ENCODE measurements around the gene LMO7. TPM values are rescaled to one million over a fixed set of nuclear protein-coding genes. Genes with fewer than 3 reads are reported as not detected.

Gene LMO7
- total and polyA plus RNA-seq, 2 experiments from 2014 or later: 139 to 232 TPM

DNA sequence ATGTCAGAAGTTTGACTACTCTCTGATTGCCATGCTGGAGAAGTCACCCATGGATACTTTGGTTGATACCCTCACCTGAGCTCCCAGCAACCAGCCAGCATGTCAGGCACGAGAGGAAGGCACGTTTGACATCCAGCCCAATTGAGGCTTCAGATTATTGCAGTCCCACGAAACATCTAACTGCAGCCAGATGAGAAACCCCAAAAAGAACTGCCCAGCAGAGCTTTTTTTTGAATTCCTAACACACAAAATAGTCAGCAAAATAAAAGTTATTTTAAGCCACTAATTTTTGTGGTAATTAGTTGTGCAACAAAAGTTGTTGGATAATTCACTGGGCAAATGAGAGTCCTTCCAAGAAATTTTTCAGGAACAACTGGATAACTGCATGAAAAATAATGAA is 259.0 kb downstream of the LMO7 start:
- H3K4me3 ChIP-seq: no peak overlapping the region
- DNase-seq (ENCODE audit: low read depth in 1 of 2, low spot score in 1 of 2): no peak
- peaks cover 5% of the 10 kb centered on the region for H3K4me1 ChIP-seq (ENCODE audit: low read depth)
- H3K27me3 ChIP-seq: no peaks in the 10 kb centered on the region
- H3K36me3 ChIP-seq: no peaks in the 10 kb centered on the region
- TF ChIP-seq, protein P1, sequence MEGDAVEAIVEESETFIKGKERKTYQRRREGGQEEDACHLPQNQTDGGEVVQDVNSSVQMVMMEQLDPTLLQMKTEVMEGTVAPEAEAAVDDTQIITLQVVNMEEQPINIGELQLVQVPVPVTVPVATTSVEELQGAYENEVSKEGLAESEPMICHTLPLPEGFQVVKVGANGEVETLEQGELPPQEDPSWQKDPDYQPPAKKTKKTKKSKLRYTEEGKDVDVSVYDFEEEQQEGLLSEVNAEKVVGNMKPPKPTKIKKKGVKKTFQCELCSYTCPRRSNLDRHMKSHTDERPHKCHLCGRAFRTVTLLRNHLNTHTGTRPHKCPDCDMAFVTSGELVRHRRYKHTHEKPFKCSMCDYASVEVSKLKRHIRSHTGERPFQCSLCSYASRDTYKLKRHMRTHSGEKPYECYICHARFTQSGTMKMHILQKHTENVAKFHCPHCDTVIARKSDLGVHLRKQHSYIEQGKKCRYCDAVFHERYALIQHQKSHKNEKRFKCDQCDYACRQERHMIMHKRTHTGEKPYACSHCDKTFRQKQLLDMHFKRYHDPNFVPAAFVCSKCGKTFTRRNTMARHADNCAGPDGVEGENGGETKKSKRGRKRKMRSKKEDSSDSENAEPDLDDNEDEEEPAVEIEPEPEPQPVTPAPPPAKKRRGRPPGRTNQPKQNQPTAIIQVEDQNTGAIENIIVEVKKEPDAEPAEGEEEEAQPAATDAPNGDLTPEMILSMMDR (IDR thresholded peaks at IDR 0.05; ENCODE audit: low read depth, low read length): no peak
- no peak overlapping the region for H3K27ac ChIP-seq
- no peaks in the 10 kb centered on the region for H3K9me3 ChIP-seq (ENCODE audit: low read depth)

DNA sequence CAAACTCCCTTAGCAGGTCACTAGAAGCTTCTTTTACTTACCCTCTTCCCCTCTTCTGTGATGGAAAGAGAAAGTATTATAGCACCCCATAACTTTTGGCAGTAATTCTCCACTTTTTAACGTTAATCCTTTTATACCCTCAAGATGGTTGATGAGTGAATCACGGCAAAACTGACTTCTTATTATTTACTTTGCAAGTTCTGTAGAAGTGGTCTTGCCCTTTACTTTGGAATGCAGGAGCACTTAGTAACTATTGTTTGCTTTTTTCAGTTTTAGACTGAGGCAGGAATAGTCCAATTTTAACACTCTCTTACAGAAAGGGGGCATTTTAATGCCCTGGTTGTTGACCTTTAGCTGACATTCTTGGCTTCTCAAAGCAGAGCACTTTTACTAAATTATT is 260.1 kb downstream of the LMO7 start:
- no peak for DNase-seq (ENCODE audit: low read depth in 1 of 2, low spot score in 1 of 2)
- Histone ChIP-seq H3K36me3 (no peaks in the 10 kb centered on the region), H3K27me3 (no peaks in the 10 kb centered on the region), H3K9me3 (ENCODE audit: low read depth) (no peaks in the 10 kb centered on the region), H3K4me3 (no peak overlapping the region), H3K27ac (no peak overlapping the region), H3K4me1 (ENCODE audit: low read depth) (peaks cover 3% of the 10 kb centered on the region)
- TF ChIP-seq, protein P1 (IDR thresholded peaks at IDR 0.05; ENCODE audit: low read depth, low read length): no peak

- Histone ChIP-seq H3K27ac (no peak overlapping the region), H3K4me3 (no peak overlapping the region), H3K9me3 (ENCODE audit: low read depth) (no peaks in the 10 kb centered on the region), H3K36me3 (no peaks in the 10 kb centered on the region), H3K27me3 (no peaks in the 10 kb centered on the region), H3K4me1 (ENCODE audit: low read depth) (peaks cover 13% of the 10 kb centered on the region)
- TF ChIP-seq, protein P1 (IDR thresholded peaks at IDR 0.05; ENCODE audit: low read depth, low read length): no peak
- DNase-seq (ENCODE audit: low read depth in 1 of 2, low spot score in 1 of 2): no peak
Observed at GRCh38 chr13:75897386-75897785, 261.3 kb downstream of the LMO7 start.

- no peaks in the 10 kb centered on the region for H3K27me3 ChIP-seq
- TF ChIP-seq, protein P1 (IDR thresholded peaks at IDR 0.05; ENCODE audit: low read depth, low read length): no peak
Observed at GRCh38 chr13:75901501-75901900, 265.4 kb downstream of the LMO7 start.

GRCh38 chr13:75902166-75903104 is 266.3 kb downstream of the LMO7 start:
- Histone ChIP-seq H3K36me3 (no peaks in the 10 kb centered on the region), H3K4me1 (ENCODE audit: low read depth) (peaks cover 35% of the 10 kb centered on the region), H3K4me3 (no peak overlapping the region), H3K9me3 (ENCODE audit: low read depth) (no peaks in the 10 kb centered on the region), H3K27me3 (no peaks in the 10 kb centered on the region), H3K27ac (peak overlapping the region; percentile 18)
- TF ChIP-seq, protein P1 (IDR thresholded peaks at IDR 0.05; ENCODE audit: low read depth, low read length): no peak
- DNase-seq (ENCODE audit: low read depth in 1 of 2, low spot score in 1 of 2): no peak

More at GRCh38 chr13:75901501-75901900, 265.4 kb downstream of the LMO7 start:
- DNase-seq (ENCODE audit: low read depth in 1 of 2, low spot score in 1 of 2): no peak
- H3K4me3 ChIP-seq: no peak overlapping the region
- peaks cover 33% of the 10 kb centered on the region for H3K4me1 ChIP-seq (ENCODE audit: low read depth)
- H3K9me3 ChIP-seq (ENCODE audit: low read depth): no peaks in the 10 kb centered on the region
- no peaks in the 10 kb centered on the region for H3K36me3 ChIP-seq
- peak overlapping the region; percentile 18 for H3K27ac ChIP-seq

Measured in cardiac muscle cell (in vitro differentiated cells and primary cell).